GM23338 (cell line): ENCODE results near the gene WASL.

Experiments
- CREB1 ChIP-seq: fragments of 250-450 bp; sonication (Bioruptor Pico); IDR thresholded peaks from 2 replicates; pipeline ENCODE4 v1.5.0; 2020; ENCODE audit warnings: low read depth, mild to moderate bottlenecking, moderate library complexity
- CTCF ChIP-seq, 2 experiments: fragments of 200-600 bp in 1 of 2; sonication (generic) in 1 of 2; conservative IDR thresholded peaks; 2 replicates each; pipeline versions ENCODE4 v1.5.1 to v1.6.1; 2016 to 2017; ENCODE audit warnings: antibody characterized with exemption in 2 of 2, low read depth in 2 of 2, mild to moderate bottlenecking in 2 of 2, moderate library complexity in 1 of 2
- EZH2 ChIP-seq: fragments of 200-600 bp; sonication (generic); IDR thresholded peaks from one replicate; pipeline ENCODE4 v1.8.0; 2017; ENCODE audit warnings: antibody characterized with exemption, mild to moderate bottlenecking, low read depth; ENCODE audit not compliant: unreplicated experiment
- POLR2AphosphoS5 ChIP-seq: IDR thresholded peaks from 2 replicates; pipeline ENCODE4 v1.6.1; 2016; ENCODE audit warnings: antibody characterized with exemption, low read depth
- REST ChIP-seq: IDR thresholded peaks from one replicate; pipeline ENCODE4 v1.6.1; 2018; ENCODE audit warnings: antibody characterized with exemption; ENCODE audit not compliant: unreplicated experiment

GRCh38 chr7:123772652-123773051, 23.8 kb upstream of the WASL start:
- TF ChIP-seq POLR2AphosphoS5 (no peak), CTCF (conservative IDR thresholded peaks at IDR 0.05; ENCODE audit: low read depth in 2 of 2) (no peak), REST (no peak), CREB1 (CRISPR knock-in tag) (no peak), EZH2 (no peak)
